Liver (tissue), 9 donors: ENCODE measurements around the gene TMIGD1. TPM values are rescaled to one million over a fixed set of nuclear protein-coding genes. Genes with fewer than 3 reads are reported as not detected.

Experiments
- DNase-seq: peaks from one replicate; pipeline ENCODE4 v3.0.0-alpha.2; 2017; ENCODE audit warnings: low spot score
- H3K27ac ChIP-seq, 2 donors: one replicate each; pipeline ENCODE4 v1.7.0; 2013; ENCODE audit warnings: inconsistent platforms in 2 of 2, low read length in 2 of 2, control low read depth in 1 of 2, low read depth in 1 of 2, mild to moderate bottlenecking in 1 of 2
- H3K27me3 ChIP-seq, 4 donors: one replicate each; pipeline versions ENCODE4 v1.6.1 to v1.7.0; 2013; ENCODE audit warnings: low read length in 3 of 4, inconsistent platforms in 1 of 4, mild to moderate bottlenecking in 1 of 4, moderate library complexity in 1 of 4; ENCODE audit not compliant: control insufficient read depth in 4 of 4, insufficient read depth in 4 of 4
- H3K36me3 ChIP-seq, 4 donors: one replicate each; pipeline versions ENCODE4 v1.6.1 to v1.7.0; 2013; ENCODE audit warnings: low read length in 3 of 4, mild to moderate bottlenecking in 3 of 4, low read depth in 1 of 4, moderate library complexity in 1 of 4; ENCODE audit not compliant: control insufficient read depth in 4 of 4, insufficient read depth in 3 of 4
- H3K4me1 ChIP-seq, 4 donors: one replicate each; pipeline versions ENCODE4 v1.6.1 to v1.7.0; 2013; ENCODE audit warnings: low read length in 3 of 4, mild to moderate bottlenecking in 3 of 4, moderate library complexity in 1 of 4; ENCODE audit not compliant: control insufficient read depth in 4 of 4, insufficient read depth in 4 of 4
- H3K4me3 ChIP-seq, 3 donors: one replicate each; pipeline versions ENCODE4 v1.6.1 to v1.7.0; 2013; ENCODE audit warnings: low read length in 3 of 3, control low read depth in 1 of 3, low read depth in 1 of 3, mild to moderate bottlenecking in 1 of 3
- H3K9ac ChIP-seq, 2 donors: one replicate each; pipeline ENCODE4 v1.7.0; 2013; ENCODE audit warnings: low read length in 2 of 2, mild to moderate bottlenecking in 2 of 2, moderate library complexity in 2 of 2, control low read depth in 1 of 2, low read depth in 1 of 2
- H3K9me3 ChIP-seq, 4 donors: one replicate each; pipeline versions ENCODE4 v1.6.1 to v1.7.0; 2013; ENCODE audit warnings: low read length in 3 of 4; ENCODE audit not compliant: control insufficient read depth in 4 of 4
- EGR1 ChIP-seq, 2 donors: IDR thresholded peaks; 2 replicates each; pipeline ENCODE4 v1.6.1; 2016 to 2018; ENCODE audit warnings: antibody characterized with exemption in 2 of 2, low read depth in 2 of 2
- FOXA1 ChIP-seq: IDR thresholded peaks from 2 replicates; pipeline ENCODE4 v1.6.1; 2016; ENCODE audit warnings: antibody characterized with exemption
- FOXA2 ChIP-seq: IDR thresholded peaks from 2 replicates; pipeline ENCODE4 v1.6.1; 2016; ENCODE audit warnings: antibody characterized with exemption
- HNF4A ChIP-seq, 2 donors: conservative IDR thresholded peaks; 2 replicates each; pipeline ENCODE4 v1.6.1; 2016; ENCODE audit warnings: antibody characterized with exemption in 2 of 2, mild to moderate bottlenecking in 2 of 2
- HNF4G ChIP-seq: IDR thresholded peaks from 2 replicates; pipeline ENCODE4 v1.6.1; 2016; ENCODE audit warnings: antibody characterized with exemption
- JUND ChIP-seq, 2 donors: IDR thresholded peaks; 2 replicates each; pipeline ENCODE4 v1.6.1; 2016; ENCODE audit warnings: antibody characterized with exemption in 2 of 2
- NR2F2 ChIP-seq: IDR thresholded peaks from 2 replicates; pipeline ENCODE4 v1.6.1; 2016; ENCODE audit warnings: antibody characterized with exemption
- RAD21 ChIP-seq, 2 donors: IDR thresholded peaks; 2 replicates each; pipeline ENCODE4 v1.6.1; 2016; ENCODE audit warnings: antibody characterized with exemption in 2 of 2, mild to moderate bottlenecking in 2 of 2
- RXRA ChIP-seq, 2 donors: IDR thresholded peaks; 2 replicates each; pipeline ENCODE4 v1.6.1; 2017 to 2018; ENCODE audit warnings: antibody characterized with exemption in 2 of 2, mild to moderate bottlenecking in 1 of 2
- SP1 ChIP-seq: IDR thresholded peaks from 2 replicates; pipeline ENCODE4 v1.6.1; 2018; ENCODE audit warnings: antibody characterized with exemption, mild to moderate bottlenecking
- TAF1 ChIP-seq: conservative IDR thresholded peaks from 2 replicates; pipeline ENCODE4 v1.6.1; 2016; ENCODE audit warnings: antibody characterized with exemption, mild to moderate bottlenecking
- YY1 ChIP-seq: IDR thresholded peaks from 2 replicates; pipeline ENCODE4 v1.6.1; 2016; ENCODE audit warnings: antibody characterized with exemption, mild to moderate bottlenecking
- WGBS: extraction: QIAGEN DNeasy Blood & Tissue Kit; methylation state at CpG from one replicate; pipeline ENCODE4 v1.1.7; 2013; 5-methylcytosine and 5-hydroxymethylcytosine counted together
- polyA plus RNA-seq, 2 donors: library from polyadenylated mRNA; stranded (reverse) in 1 of 2; unstranded in 1 of 2; fragments of 200-250 nt in 1 of 2; fragments of >200 nt in 1 of 2; fragmentation: Nextera tagmentation in 1 of 2; extraction: Ambion mirVana in 1 of 2; gene quantifications; one replicate each; pipeline versions ENCODE4 v1.2.1 to v1.2.3, GENCODE V29; 2013 to 2015
- total RNA-seq, 2 donors: library from RNA; depleted of rRNA; stranded (reverse); fragments of >200 nt; gene quantifications; one replicate each; pipeline ENCODE4 v1.2.3, GENCODE V29; 2014
- TF ChIP-seq, protein P1 (sequence below): IDR thresholded peaks from 2 replicates; pipeline ENCODE4 v1.6.1; 2016; ENCODE audit warnings: antibody characterized with exemption
- TF ChIP-seq, protein P2 (sequence below): fragments of 150-350 bp; IDR thresholded peaks from 2 replicates; pipeline ENCODE4 v1.5.1; 2017; ENCODE audit warnings: improper control_type of control experiment, low read depth, low read length; ENCODE audit not compliant: missing input control
- TF ChIP-seq, protein P3 (sequence below): IDR thresholded peaks from 2 replicates; pipeline ENCODE4 v1.6.1; 2016; ENCODE audit warnings: antibody characterized with exemption
- TF ChIP-seq, protein P4 (sequence below): IDR thresholded peaks from 2 replicates; pipeline ENCODE4 v1.6.1; 2016; ENCODE audit warnings: antibody characterized with exemption
- donor health status: healthy.
- donor health status: healthy.
- donor health status: healthy.
- donor health status: healthy.
- donor health status: healthy.

The TMIGD1 gene
- total and polyA plus RNA-seq, 4 donors: not detected

DNA sequence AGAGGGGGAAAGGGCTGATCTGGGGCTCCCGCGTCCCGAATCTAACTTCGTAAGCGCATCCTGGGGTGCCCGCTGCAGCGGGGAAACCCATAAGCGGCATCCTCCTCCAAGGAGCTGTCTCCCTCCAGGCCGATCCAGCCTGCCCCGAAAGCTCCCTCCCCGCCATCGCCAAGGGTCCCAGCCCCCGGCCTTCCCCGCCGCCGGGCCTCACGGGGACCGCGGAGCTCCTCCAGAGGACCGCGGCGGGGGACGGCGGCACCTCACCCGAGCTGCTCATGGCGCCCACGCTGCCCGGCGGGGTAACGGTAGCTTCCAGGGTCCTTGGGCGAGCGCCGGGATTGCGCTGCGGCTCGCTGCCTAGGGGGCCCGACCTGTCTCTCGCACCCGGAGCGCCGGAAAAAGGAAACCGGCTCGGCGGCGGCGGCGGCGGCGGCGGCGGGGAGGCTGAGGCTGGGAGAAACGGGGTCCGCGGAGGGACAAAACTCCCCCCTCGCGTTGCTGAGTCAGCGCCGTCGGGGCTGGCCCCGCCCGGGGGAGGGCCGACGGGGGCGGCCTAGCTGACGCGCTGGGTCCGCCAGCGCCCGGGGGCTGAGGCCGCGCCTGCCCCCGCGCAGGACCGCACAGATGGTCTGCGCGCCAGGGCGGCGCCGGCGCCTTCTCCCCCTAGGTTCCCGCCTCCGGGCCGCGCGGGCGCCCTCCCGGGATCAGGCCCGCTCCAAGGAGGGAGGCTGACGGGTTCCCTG is 42.1 kb downstream of the TMIGD1 start, which contains the start of gene BLMH:
Gene BLMH, minus strand, starts transcription at position 402 of the 743 bp plus-strand sequence. Its CDS starts 125 bp downstream, at position 277.
- Histone ChIP-seq H3K36me3 (peaks cover 0 to 10% (median 6%) of the 10 kb centered on the region in 4 donors), H3K4me1 (peaks cover 0 to 23% (median 10%) of the 10 kb centered on the region in 4 donors), H3K27me3 (no peaks in the 10 kb centered on the region), H3K9ac (peak within 1 kb of the TSS; percentile 76 to 85), H3K9me3 (no peaks in the 10 kb centered on the region), H3K27ac (peak within 1 kb of the TSS; percentile 38 to 48), H3K4me3 (peak within 1 kb of the TSS; percentile 83 to 95 (median 89))
- peak; percentile 80 for DNase-seq
- under 1% methylated on average over 89 of the region's 89 CpGs for WGBS
- TF ChIP-seq SP1: no peak
- TF ChIP-seq HNF4A (conservative IDR thresholded peaks at IDR 0.05): no peak
- no peak for TF ChIP-seq JUND (IDR thresholded peaks at IDR 0.05)
- TF ChIP-seq, protein P1, sequence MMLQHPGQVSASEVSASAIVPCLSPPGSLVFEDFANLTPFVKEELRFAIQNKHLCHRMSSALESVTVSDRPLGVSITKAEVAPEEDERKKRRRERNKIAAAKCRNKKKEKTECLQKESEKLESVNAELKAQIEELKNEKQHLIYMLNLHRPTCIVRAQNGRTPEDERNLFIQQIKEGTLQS: no peak
- TF ChIP-seq NR2F2: no peak
- TF ChIP-seq, protein P2, sequence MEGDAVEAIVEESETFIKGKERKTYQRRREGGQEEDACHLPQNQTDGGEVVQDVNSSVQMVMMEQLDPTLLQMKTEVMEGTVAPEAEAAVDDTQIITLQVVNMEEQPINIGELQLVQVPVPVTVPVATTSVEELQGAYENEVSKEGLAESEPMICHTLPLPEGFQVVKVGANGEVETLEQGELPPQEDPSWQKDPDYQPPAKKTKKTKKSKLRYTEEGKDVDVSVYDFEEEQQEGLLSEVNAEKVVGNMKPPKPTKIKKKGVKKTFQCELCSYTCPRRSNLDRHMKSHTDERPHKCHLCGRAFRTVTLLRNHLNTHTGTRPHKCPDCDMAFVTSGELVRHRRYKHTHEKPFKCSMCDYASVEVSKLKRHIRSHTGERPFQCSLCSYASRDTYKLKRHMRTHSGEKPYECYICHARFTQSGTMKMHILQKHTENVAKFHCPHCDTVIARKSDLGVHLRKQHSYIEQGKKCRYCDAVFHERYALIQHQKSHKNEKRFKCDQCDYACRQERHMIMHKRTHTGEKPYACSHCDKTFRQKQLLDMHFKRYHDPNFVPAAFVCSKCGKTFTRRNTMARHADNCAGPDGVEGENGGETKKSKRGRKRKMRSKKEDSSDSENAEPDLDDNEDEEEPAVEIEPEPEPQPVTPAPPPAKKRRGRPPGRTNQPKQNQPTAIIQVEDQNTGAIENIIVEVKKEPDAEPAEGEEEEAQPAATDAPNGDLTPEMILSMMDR: no peak
- TF ChIP-seq, protein P3, sequence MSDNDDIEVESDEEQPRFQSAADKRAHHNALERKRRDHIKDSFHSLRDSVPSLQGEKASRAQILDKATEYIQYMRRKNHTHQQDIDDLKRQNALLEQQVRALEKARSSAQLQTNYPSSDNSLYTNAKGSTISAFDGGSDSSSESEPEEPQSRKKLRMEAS: no peak
- TF ChIP-seq TAF1: no peak
- no peak for TF ChIP-seq YY1
- TF ChIP-seq FOXA2: no peak
- TF ChIP-seq RXRA (IDR thresholded peaks at IDR 0.05): no peak
- TF ChIP-seq FOXA1: no peak
- no peak for TF ChIP-seq RAD21 (IDR thresholded peaks at IDR 0.05)
- no peak for TF ChIP-seq HNF4G

DNA sequence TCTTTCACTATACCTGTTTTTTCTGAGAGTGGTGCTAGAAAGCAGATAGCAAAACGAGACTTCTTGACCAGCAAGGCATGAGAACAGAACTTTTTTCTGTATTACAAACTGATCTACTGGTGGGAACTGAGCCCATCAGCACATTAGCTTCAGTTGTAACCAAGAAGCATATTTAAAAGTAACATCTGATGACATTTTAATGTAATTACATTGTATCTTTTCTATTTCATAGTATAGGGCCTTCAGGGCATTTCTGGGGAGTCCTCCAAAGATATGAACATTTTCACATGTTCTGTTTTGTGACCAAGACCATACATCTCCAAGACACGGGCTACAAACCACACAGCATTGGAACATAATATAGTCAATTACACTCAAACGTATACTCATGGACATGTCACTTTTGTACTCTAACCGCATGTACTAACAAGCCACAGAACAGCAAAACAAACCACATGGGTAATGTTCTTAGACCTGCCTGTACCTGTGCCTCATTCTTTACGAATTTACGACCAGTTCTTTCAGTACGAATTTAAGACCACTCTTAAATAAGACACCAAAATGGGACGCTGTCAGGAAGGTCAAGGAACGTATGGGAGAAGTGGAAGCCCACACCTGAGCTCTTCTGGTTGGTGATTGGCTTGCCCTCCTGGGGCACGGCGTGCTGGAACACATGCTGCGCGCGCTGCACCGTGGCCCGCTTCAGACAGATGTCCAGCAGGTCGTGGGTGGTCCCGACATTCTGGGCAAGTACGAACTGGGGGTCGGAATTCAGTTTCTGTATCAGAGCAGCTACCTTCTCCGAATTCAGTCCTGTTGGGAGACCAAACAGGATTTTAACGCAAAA is 42.9 kb downstream of the TMIGD1 start:
- no peaks in the 10 kb centered on the region for H3K9me3 ChIP-seq
- TF ChIP-seq, protein P3: peak; percentile 59
- TF ChIP-seq RAD21 (IDR thresholded peaks at IDR 0.05) (no peak), JUND (IDR thresholded peaks at IDR 0.05) (no peak), EGR1 (IDR thresholded peaks at IDR 0.05; ENCODE audit: low read depth in 2 of 2) (no peak), FOXA1 (no peak)
- TF ChIP-seq, protein P1: no peak
- TF ChIP-seq, protein P4, sequence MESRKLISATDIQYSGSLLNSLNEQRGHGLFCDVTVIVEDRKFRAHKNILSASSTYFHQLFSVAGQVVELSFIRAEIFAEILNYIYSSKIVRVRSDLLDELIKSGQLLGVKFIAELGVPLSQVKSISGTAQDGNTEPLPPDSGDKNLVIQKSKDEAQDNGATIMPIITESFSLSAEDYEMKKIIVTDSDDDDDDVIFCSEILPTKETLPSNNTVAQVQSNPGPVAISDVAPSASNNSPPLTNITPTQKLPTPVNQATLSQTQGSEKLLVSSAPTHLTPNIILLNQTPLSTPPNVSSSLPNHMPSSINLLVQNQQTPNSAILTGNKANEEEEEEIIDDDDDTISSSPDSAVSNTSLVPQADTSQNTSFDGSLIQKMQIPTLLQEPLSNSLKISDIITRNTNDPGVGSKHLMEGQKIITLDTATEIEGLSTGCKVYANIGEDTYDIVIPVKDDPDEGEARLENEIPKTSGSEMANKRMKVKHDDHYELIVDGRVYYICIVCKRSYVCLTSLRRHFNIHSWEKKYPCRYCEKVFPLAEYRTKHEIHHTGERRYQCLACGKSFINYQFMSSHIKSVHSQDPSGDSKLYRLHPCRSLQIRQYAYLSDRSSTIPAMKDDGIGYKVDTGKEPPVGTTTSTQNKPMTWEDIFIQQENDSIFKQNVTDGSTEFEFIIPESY: no peak
- H3K27ac ChIP-seq: peak overlapping the region; percentile 38 to 48
- peaks cover 0 to 23% (median 10%) of the 10 kb centered on the region in 4 donors for H3K4me1 ChIP-seq
- no peaks in the 10 kb centered on the region for H3K27me3 ChIP-seq
- peak overlapping the region; percentile 76 to 85 for H3K9ac ChIP-seq
- peak overlapping the region; percentile 83 to 95 (median 89) for H3K4me3 ChIP-seq
- DNase-seq: peak; percentile 59
- 8% methylated on average over 22 of the region's 22 CpGs for WGBS
- peaks cover 1 to 13% (median 11%) of the 10 kb centered on the region in 4 donors for H3K36me3 ChIP-seq
